Hindlimb muscle (tissue), 1 donor: ENCODE data around the gene DGKI. TPM values are rescaled to one million over a fixed set of nuclear protein-coding genes. Genes with fewer than 3 reads are reported as not detected.
"Not testable (repeated sequence)": the region's sequence is repeated elsewhere in the genome, so short reads cannot be mapped to it uniquely, and the experiment has no call there.

Source experiments
- DNase-seq: peaks from one replicate; pipeline ENCODE4 v3.0.0-alpha.2; 2013
- polyA plus RNA-seq: library from polyadenylated mRNA; unstranded; fragments of 120-200 nt; gene quantifications from one replicate; pipeline ENCODE4 v1.2.1, GENCODE V29; 2013; ENCODE audit not compliant: insufficient read length

DGKI gene
- polyA plus RNA-seq, 1 donor = 0.61 TPM

GRCh38 chr7:137462074-137462715, 384.6 kb downstream of the DGKI start:
- DNase-seq = no peak

- no peak for DNase-seq
These were observed 388.4 kb downstream of the DGKI start for GRCh38 chr7:137458399-137458798.

GRCh38 chr7:137454767-137455166, 392.0 kb downstream of the DGKI start:
- DNase-seq = peak; percentile 54

GRCh38 chr7:137454246-137454724, 392.5 kb downstream of the DGKI start:
- DNase-seq = peak; percentile 47

GRCh38 chr7:137453356-137453755, 393.4 kb downstream of the DGKI start:
- no peak for DNase-seq

- no peak for DNase-seq
These were observed 397.8 kb downstream of the DGKI start for GRCh38 chr7:137449016-137449415.

GRCh38 chr7:137448572-137448971, 398.2 kb downstream of the DGKI start:
- not testable (repeated sequence) for DNase-seq

- DNase-seq = peak; percentile 77
These were observed 400.7 kb downstream of the DGKI start for GRCh38 chr7:137446025-137446424.

- DNase-seq = no peak
These were observed 401.5 kb downstream of the DGKI start for GRCh38 chr7:137445268-137445667.

GRCh38 chr7:137443616-137444015, 403.2 kb downstream of the DGKI start:
- DNase-seq = no peak

GRCh38 chr7:137441451-137441850, 405.3 kb downstream of the DGKI start:
- DNase-seq = no peak

- no peak for DNase-seq
These were observed 406.6 kb downstream of the DGKI start for GRCh38 chr7:137439829-137440825.

- no peak for DNase-seq
These were observed 411.8 kb downstream of the DGKI start for GRCh38 chr7:137434946-137435345.

- DNase-seq = no peak
These were observed 412.2 kb downstream of the DGKI start for GRCh38 chr7:137434530-137434929.

- DNase-seq = no peak
These were observed 423.5 kb downstream of the DGKI start for GRCh38 chr7:137423321-137423720.

GRCh38 chr7:137421366-137421765, 425.4 kb downstream of the DGKI start:
- DNase-seq = no peak

GRCh38 chr7:137418841-137419240, 427.9 kb downstream of the DGKI start:
- no peak for DNase-seq

- no peak for DNase-seq
These were observed 429.3 kb downstream of the DGKI start for GRCh38 chr7:137417464-137417863.

- no peak for DNase-seq
These were observed 432.9 kb downstream of the DGKI start for GRCh38 chr7:137413901-137414300.

- no peak for DNase-seq
These were observed 435.3 kb downstream of the DGKI start for GRCh38 chr7:137411446-137411845.

GRCh38 chr7:137408126-137408525, 438.6 kb downstream of the DGKI start:
- DNase-seq = no peak

GRCh38 chr7:137407078-137407477, 439.7 kb downstream of the DGKI start:
- no peak for DNase-seq

GRCh38 chr7:137404660-137405317, 442.0 kb downstream of the DGKI start:
- no peak for DNase-seq
